A549 treated with DMSO at 1 μM for 4 hours (cell line): ENCODE data around the gene PLAAT2. TPM values are rescaled to one million over a fixed set of nuclear protein-coding genes. Genes with fewer than 3 reads are reported as not detected.

Experiments used
- total RNA-seq: library from RNA; stranded (reverse); fragments of 200-300 nt; extraction: Qiagen RNA extraction; gene quantifications from 5 replicates; pipeline ENCODE4 v1.2.3, GENCODE V29; 2022; ENCODE audit warnings: low read depth

PLAAT2 gene
- 0.18 to 0.28 TPM (median 0.24 TPM) in 3 of 5 replicates, not detected in the others for total RNA-seq

GRCh38 chr11:63563201-63564055, at the start of gene PLAAT2:
Gene PLAAT2, minus strand, starts transcription at chr11:63563379. Its CDS starts 55 bp downstream, at chr11:63563324.

GRCh38 chr11:63536669-63537292, 26.4 kb downstream of the PLAAT2 start, which contains the start of gene PLAAT4:
Gene PLAAT4, plus strand, starts transcription at chr11:63536808. Its CDS starts 61 bp downstream, at chr11:63536869.

GRCh38 chr11:63505857-63506528, 57.2 kb downstream of the PLAAT2 start, which contains the start of gene LGALS12:
Gene LGALS12, plus strand, starts transcription at chr11:63506084. Its CDS starts 375 bp downstream, at chr11:63506459.

Other genes with a start within 250 kb of the PLAAT2 start
- gene SLC22A9, start 193.6 kb downstream of the PLAAT2 start, total RNA-seq, result not detected in 5 replicates
- 0.08 TPM in 1 of 5 replicates, not detected in the others for gene PLAAT5, start 72.2 kb downstream of the PLAAT2 start, total RNA-seq
- not detected in 5 replicates for gene LGALS12, start 57.3 kb downstream of the PLAAT2 start, total RNA-seq
- gene PLAAT4, start 26.6 kb downstream of the PLAAT2 start, total RNA-seq, result 0.91 to 2.7 TPM (median 1.8 TPM) in 5 replicates
- gene PLAAT3, start 51.1 kb upstream of the PLAAT2 start, total RNA-seq, result 40.3 to 57.1 TPM (median 49.3 TPM) in 5 replicates
- 30.5 to 39.8 TPM (median 36.5 TPM) in 5 replicates for gene ATL3, start 108.0 kb upstream of the PLAAT2 start, total RNA-seq
- 101 to 116 TPM (median 105 TPM) in 5 replicates for gene RTN3, start 118.1 kb upstream of the PLAAT2 start, total RNA-seq
- gene ZFTA, start 205.4 kb upstream of the PLAAT2 start, total RNA-seq, result 5.6 to 7.1 TPM (median 6.3 TPM) in 5 replicates